Activated CD4-positive, alpha-beta memory T cell treated with anti-CD3 and anti-CD28 coated beads for 36 hours (primary cell): ENCODE results near the gene SPI1. TPM values are rescaled to one million over a fixed set of nuclear protein-coding genes. Genes with fewer than 3 reads are reported as not detected.
A peak's percentile ranks its signal among the peaks of the same experiment; 100 is the strongest.

Experiments used
- CTCF ChIA-PET: fragments of 350-600 bp; sonication (Branson Sonifier 250); formaldehyde crosslinking; loops from one replicate; lab custom pipeline; 2021; ENCODE audit warnings: antibody characterized with exemption, inconsistent platforms; lab: Charles Lee
- POLR2A ChIA-PET: fragments of 350-600 bp; sonication (Branson Sonifier 250); formaldehyde crosslinking; loops from one replicate; lab custom pipeline; 2021; ENCODE audit warnings: antibody characterized with exemption; lab: Charles Lee
- DNase-seq: peaks from one replicate; pipeline ENCODE4 v3.0.0-alpha.2; 2020
- H3K27ac Mint-ChIP-seq: one replicate; pipeline ENCODE4 v1.8.0; 2021; ENCODE audit warnings: mixed read lengths
- H3K27me3 Mint-ChIP-seq: one replicate; pipeline ENCODE4 v1.8.0; 2021; ENCODE audit warnings: mixed read lengths
- H3K36me3 Mint-ChIP-seq: one replicate; pipeline ENCODE4 v1.8.0; 2021; ENCODE audit warnings: mixed read lengths
- H3K4me1 Mint-ChIP-seq: one replicate; pipeline ENCODE4 v1.8.0; 2021; ENCODE audit warnings: low read depth, mixed read lengths
- H3K4me3 Mint-ChIP-seq: one replicate; pipeline ENCODE4 v1.8.0; 2021; ENCODE audit warnings: mild to moderate bottlenecking, mixed read lengths
- H3K9me3 Mint-ChIP-seq: one replicate; pipeline ENCODE4 v1.8.0; 2021; ENCODE audit warnings: mixed read lengths
- intact Hi-C: fragments of 100-400 bp; cut with micrococcal nuclease; formaldehyde crosslinking; loops from one replicate; pipeline ENCODE4 v1.15.1; 2023
- total RNA-seq, 2 experiments: library from RNA; stranded (reverse); gene quantifications; one replicate each; pipeline ENCODE4 v1.2.3, GENCODE V29; 2021

The SPI1 gene
- total RNA-seq, 2 experiments from 2014 or later: not detected

DNA sequence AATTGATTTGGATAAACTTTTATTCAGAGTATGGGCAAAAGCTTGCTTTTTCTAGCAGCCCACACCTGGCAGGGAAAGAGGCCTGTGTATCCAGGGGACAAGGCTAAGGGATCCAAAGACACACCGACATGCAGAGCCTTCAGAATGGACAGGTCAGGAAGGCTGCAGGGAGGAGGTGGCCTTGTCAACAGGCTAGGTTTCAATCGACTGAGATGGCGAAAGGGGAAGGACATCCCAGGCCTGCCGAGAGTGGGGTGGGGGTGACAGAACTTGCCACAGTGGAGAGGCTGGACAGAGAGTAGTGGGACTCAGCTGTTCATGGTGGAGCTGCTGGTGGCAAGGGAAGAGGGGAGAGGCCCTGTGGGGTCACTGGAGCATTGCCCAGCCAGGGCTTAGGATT, 24.8 kb upstream of the SPI1 start:
- no peaks in the 10 kb centered on the region for H3K9me3 Mint-ChIP-seq
- H3K4me3 Mint-ChIP-seq: no peak overlapping the region
- H3K4me1 Mint-ChIP-seq: peaks cover 19% of the 10 kb centered on the region
- ChIA-PET CTCF (interaction anchor here (1.5 to 6.6 kb wide), 2 partner anchors 9 to 30 kb away, joined by 8 to 43 read pairs; no protein-coding TSS in a partner anchor), POLR2A (no interaction called here)
- H3K27me3 Mint-ChIP-seq: no peaks in the 10 kb centered on the region
- H3K27ac Mint-ChIP-seq: no peak overlapping the region
- DNase-seq: no peak
- intact Hi-C loops: no loop called here
- H3K36me3 Mint-ChIP-seq: no peaks in the 10 kb centered on the region

DNA sequence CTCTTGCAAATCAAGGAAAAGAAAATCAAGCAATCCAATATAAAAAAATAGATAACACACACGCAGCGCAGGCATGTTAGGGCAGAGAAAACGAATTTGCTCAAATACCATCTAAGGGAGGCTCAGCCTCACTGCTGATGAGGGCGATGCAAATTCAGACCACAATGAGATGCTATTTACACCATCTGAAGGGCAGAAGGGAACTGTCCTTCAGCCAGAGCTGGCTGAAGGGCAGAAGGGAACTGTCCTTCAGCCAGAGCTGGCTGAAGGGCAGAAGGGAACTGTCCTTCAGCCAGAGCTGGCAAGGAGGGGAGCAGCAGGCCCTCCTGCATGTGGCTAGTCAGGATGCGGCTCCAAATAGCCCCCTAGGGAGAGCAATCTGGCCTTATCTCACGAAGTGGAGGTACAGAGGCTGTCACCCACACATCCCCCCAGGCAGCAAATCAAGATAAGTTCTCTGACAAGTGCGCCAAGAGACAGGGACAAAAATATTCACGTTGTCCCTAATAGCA, 22.5 kb upstream of the SPI1 start:
- POLR2A ChIA-PET: no interaction called here
- Mint-ChIP-seq H3K27me3 (no peaks in the 10 kb centered on the region), H3K4me1 (peaks cover 8% of the 10 kb centered on the region), H3K27ac (peak overlapping the region; percentile 77), H3K36me3 (no peaks in the 10 kb centered on the region), H3K4me3 (peak overlapping the region; percentile 73), H3K9me3 (no peaks in the 10 kb centered on the region)
- no peak for DNase-seq
- intact Hi-C loops: no loop called here
- CTCF ChIA-PET: interaction anchor here (0.7 to 6.6 kb wide), 3 partner anchors 10 to 223 kb away, joined by 3 to 43 read pairs (median 3); no protein-coding TSS in a partner anchor

GRCh38 chr11:47399860-47400767, 21.8 kb upstream of the SPI1 start:
- Mint-ChIP-seq H3K9me3 (no peaks in the 10 kb centered on the region), H3K4me1 (peaks cover 13% of the 10 kb centered on the region), H3K27me3 (no peaks in the 10 kb centered on the region), H3K4me3 (peak overlapping the region; percentile 73), H3K36me3 (no peaks in the 10 kb centered on the region), H3K27ac (peak overlapping the region; percentile 77)
- CTCF ChIA-PET: interaction anchor here (0.7 to 6.6 kb wide), 5 partner anchors 10 to 315 kb away, joined by 3 to 43 read pairs (median 3); partner anchors contain the start of gene AGBL2
- intact Hi-C loops: no loop called here
- DNase-seq: peak; percentile 51
- POLR2A ChIA-PET: interaction anchor here (0.9 to 1.5 kb wide), 2 partner anchors 9 to 27 kb away, joined by 4 read pairs; partner anchors contain the start of gene PSMC3

GRCh38 chr11:47398551-47398950, 20.2 kb upstream of the SPI1 start:
- no peak for DNase-seq
- no peak overlapping the region for H3K4me3 Mint-ChIP-seq
- intact Hi-C loops: no loop called here
- ChIA-PET CTCF (interaction anchor here (1.8 to 6.6 kb wide), 2 partner anchors 14 to 25 kb away, joined by 4 to 43 read pairs; no protein-coding TSS in a partner anchor), POLR2A (no interaction called here)
- H3K27me3 Mint-ChIP-seq: no peaks in the 10 kb centered on the region
- no peak overlapping the region for H3K27ac Mint-ChIP-seq
- no peaks in the 10 kb centered on the region for H3K9me3 Mint-ChIP-seq
- H3K36me3 Mint-ChIP-seq: no peaks in the 10 kb centered on the region
- peaks cover 25% of the 10 kb centered on the region for H3K4me1 Mint-ChIP-seq

GRCh38 chr11:47398011-47398410, 19.7 kb upstream of the SPI1 start:
- ChIA-PET POLR2A (no interaction called here), CTCF (interaction anchor here (0.8 to 6.6 kb wide), 3 partner anchors 10 to 25 kb away, joined by 3 to 43 read pairs (median 3); no protein-coding TSS in a partner anchor)
- H3K27ac Mint-ChIP-seq: no peak overlapping the region
- H3K36me3 Mint-ChIP-seq: no peaks in the 10 kb centered on the region
- H3K4me1 Mint-ChIP-seq: peaks cover 25% of the 10 kb centered on the region
- DNase-seq: no peak
- intact Hi-C loops: no loop called here
- H3K27me3 Mint-ChIP-seq: no peaks in the 10 kb centered on the region
- no peaks in the 10 kb centered on the region for H3K9me3 Mint-ChIP-seq
- H3K4me3 Mint-ChIP-seq: no peak overlapping the region

DNA sequence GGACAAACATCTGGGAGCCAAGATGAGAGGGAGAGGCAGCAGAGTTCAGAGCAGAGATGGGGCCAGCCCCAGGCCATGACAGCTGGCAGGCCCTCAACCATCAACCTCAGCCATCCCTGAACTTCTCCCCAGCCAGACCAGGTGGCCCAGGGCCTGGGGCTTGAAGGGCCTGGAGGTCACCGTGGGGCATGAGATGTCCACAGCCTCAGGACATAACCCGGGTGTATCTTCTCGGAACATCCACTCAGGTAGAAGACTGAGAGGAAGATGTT, 17.6 kb upstream of the SPI1 start:
- Mint-ChIP-seq H3K9me3 (no peaks in the 10 kb centered on the region), H3K36me3 (no peaks in the 10 kb centered on the region), H3K4me1 (peaks cover 25% of the 10 kb centered on the region), H3K27me3 (no peaks in the 10 kb centered on the region), H3K4me3 (no peak overlapping the region), H3K27ac (peak overlapping the region; percentile 82)
- POLR2A ChIA-PET: no interaction called here
- CTCF ChIA-PET: no interaction called here
- intact Hi-C loops: no loop called here
- DNase-seq: no peak

GRCh38 chr11:47395223-47396048, 17.1 kb upstream of the SPI1 start:
- H3K4me3 Mint-ChIP-seq: no peak overlapping the region
- H3K36me3 Mint-ChIP-seq: no peaks in the 10 kb centered on the region
- no peak for DNase-seq
- ChIA-PET POLR2A (interaction anchor here (0.6 kb wide), 2 partner anchors 59 to 169 kb away, joined by 3 read pairs; no protein-coding TSS in a partner anchor), CTCF (interaction anchor here (0.7 kb wide), 1 partner anchor 17 kb away, joined by 3 read pairs; no protein-coding TSS in a partner anchor)
- intact Hi-C loops: no loop called here
- H3K27ac Mint-ChIP-seq: peak overlapping the region; percentile 82
- peaks cover 22% of the 10 kb centered on the region for H3K4me1 Mint-ChIP-seq
- H3K9me3 Mint-ChIP-seq: no peaks in the 10 kb centered on the region
- H3K27me3 Mint-ChIP-seq: no peaks in the 10 kb centered on the region

GRCh38 chr11:47394322-47395222, 16.2 kb upstream of the SPI1 start:
- Mint-ChIP-seq H3K9me3 (no peaks in the 10 kb centered on the region), H3K36me3 (no peaks in the 10 kb centered on the region), H3K4me3 (peak overlapping the region; percentile 52), H3K4me1 (peaks cover 23% of the 10 kb centered on the region), H3K27ac (peak overlapping the region; percentile 82), H3K27me3 (no peaks in the 10 kb centered on the region)
- ChIA-PET CTCF (interaction anchor here (0.7 to 3.3 kb wide), 2 partner anchors 18 to 20 kb away, joined by 3 to 20 read pairs; no protein-coding TSS in a partner anchor), POLR2A (interaction anchor here (0.6 to 1.4 kb wide), 3 partner anchors 58 to 373 kb away, joined by 3 read pairs; partner anchors contain the start of gene FNBP4)
- DNase-seq: peak; percentile 76
- intact Hi-C loops: loop anchor here (1.0 kb wide), 1 partner anchor 14 kb away; the partner anchor contains the start of gene SLC39A13

GRCh38 chr11:47394050-47394321, 15.6 kb upstream of the SPI1 start:
- intact Hi-C loops: loop anchor here (1.0 kb wide), 1 partner anchor 14 kb away; the partner anchor contains the start of gene SLC39A13
- POLR2A ChIA-PET: interaction anchor here (1.4 kb wide), 1 partner anchor 373 kb away, joined by 3 read pairs; the partner anchor contains the start of gene FNBP4
- H3K27ac Mint-ChIP-seq: peak overlapping the region; percentile 82
- CTCF ChIA-PET: interaction anchor here (1.9 to 3.3 kb wide), 2 partner anchors 18 to 20 kb away, joined by 9 to 20 read pairs; no protein-coding TSS in a partner anchor
- DNase-seq: no peak
- no peak overlapping the region for H3K4me3 Mint-ChIP-seq
- no peaks in the 10 kb centered on the region for H3K27me3 Mint-ChIP-seq
- no peaks in the 10 kb centered on the region for H3K36me3 Mint-ChIP-seq
- peaks cover 25% of the 10 kb centered on the region for H3K4me1 Mint-ChIP-seq
- H3K9me3 Mint-ChIP-seq: no peaks in the 10 kb centered on the region

GRCh38 chr11:47393163-47394049, 15.1 kb upstream of the SPI1 start:
- no peak for DNase-seq
- CTCF ChIA-PET: interaction anchor here (1.9 to 3.3 kb wide), 2 partner anchors 19 kb away, joined by 9 to 20 read pairs; no protein-coding TSS in a partner anchor
- intact Hi-C loops: loop anchor here (1.0 kb wide), 1 partner anchor 15 kb away; the partner anchor contains the start of gene SLC39A13
- Mint-ChIP-seq H3K36me3 (no peaks in the 10 kb centered on the region), H3K4me3 (no peak overlapping the region), H3K4me1 (peaks cover 25% of the 10 kb centered on the region), H3K27me3 (no peaks in the 10 kb centered on the region), H3K9me3 (no peaks in the 10 kb centered on the region), H3K27ac (peak overlapping the region; percentile 82)
- POLR2A ChIA-PET: interaction anchor here (1.4 kb wide), 1 partner anchor 374 kb away, joined by 3 read pairs; the partner anchor contains the start of gene FNBP4
